Stimulated activated CD8-positive, alpha-beta memory T cell treated with anti-CD3 and anti-CD28 coated beads, Interleukin-15, amount 100 ng/mL, for 1 hour (primary cell): ENCODE data around the gene ACD.

Experiments used
- DNase-seq: peaks from one replicate; pipeline ENCODE4 v3.0.0-alpha.2; 2020; ENCODE audit warnings: low read depth

ACD gene

GRCh38 chr16:67675999-67676398 is 15.9 kb upstream of the ACD start:
- no peak for DNase-seq

GRCh38 chr16:67675579-67675935 is 15.5 kb upstream of the ACD start:
- no peak for DNase-seq

- no peak for DNase-seq
These were observed 15.0 kb upstream of the ACD start for GRCh38 chr16:67674851-67675578.

- DNase-seq, result no peak
These were observed 13.9 kb upstream of the ACD start for GRCh38 chr16:67673712-67674580.

- DNase-seq, result no peak
These were observed 12.9 kb upstream of the ACD start for GRCh38 chr16:67672739-67673662.

GRCh38 chr16:67672306-67672705 is 12.2 kb upstream of the ACD start:
- DNase-seq, result no peak

GRCh38 chr16:67669499-67670101 is 9.5 kb upstream of the ACD start:
- DNase-seq, result no peak

GRCh38 chr16:67668495-67669157 is 8.6 kb upstream of the ACD start:
- DNase-seq, result no peak

GRCh38 chr16:67667817-67668494 is 7.9 kb upstream of the ACD start:
- peak; percentile 51 for DNase-seq

GRCh38 chr16:67667453-67667816 is 7.4 kb upstream of the ACD start:
- DNase-seq, result no peak

GRCh38 chr16:67666559-67667452 is 6.7 kb upstream of the ACD start, which contains the start of the genes C16orf86 and ENKD1:
TSS of gene C16orf86 (plus strand) at chr16:67666814. CDS start at chr16:67666971, 157 bp downstream.
TSS of gene ENKD1 (minus strand) at chr16:67666750. CDS start at chr16:67666442, 308 bp downstream.
- DNase-seq, result peak; percentile 65

GRCh38 chr16:67666032-67666551 is 6.0 kb upstream of the ACD start:
- DNase-seq, result no peak

GRCh38 chr16:67665598-67665997 is 5.5 kb upstream of the ACD start:
- no peak for DNase-seq

- no peak for DNase-seq
These were observed 4.8 kb upstream of the ACD start for GRCh38 chr16:67664871-67665270.

GRCh38 chr16:67664258-67664657 is 4.2 kb upstream of the ACD start:
- no peak for DNase-seq

GRCh38 chr16:67663877-67664222 is 3.8 kb upstream of the ACD start:
- no peak for DNase-seq

- no peak for DNase-seq
These were observed 3.3 kb upstream of the ACD start for GRCh38 chr16:67663151-67663876.

GRCh38 chr16:67662653-67663010 is 2.6 kb upstream of the ACD start:
- no peak for DNase-seq
